Measurements from ENCODE around the gene PINK1.

The PINK1 gene

DNA sequence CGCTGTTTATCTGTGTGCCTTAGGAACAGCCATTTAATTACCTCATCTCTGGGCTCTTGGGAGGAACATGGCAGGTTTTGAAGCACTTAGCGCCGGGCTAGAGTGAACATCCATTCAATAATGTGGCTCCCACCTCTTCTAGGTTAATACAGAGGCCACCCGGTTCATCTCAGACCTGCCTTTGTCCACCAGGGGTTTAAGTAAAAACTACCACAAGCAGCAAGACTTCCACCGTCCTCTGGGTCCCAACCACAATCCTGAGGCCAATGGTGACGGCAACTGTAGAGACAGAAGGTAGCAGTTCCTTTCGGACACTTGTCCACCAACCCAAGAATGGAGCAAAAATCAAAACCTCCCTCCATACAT lies 28.8 kb downstream of the PINK1 start:
- H3K36me3 ChIP-seq (ENCODE audit: control insufficient read depth in 2 of 2, insufficient read depth in 1 of 2, low read length in 2 of 2): peaks cover 9 to 31% of the 10 kb centered on the region in 2 experiments; a peak in 2 of 3 replicates

DNA sequence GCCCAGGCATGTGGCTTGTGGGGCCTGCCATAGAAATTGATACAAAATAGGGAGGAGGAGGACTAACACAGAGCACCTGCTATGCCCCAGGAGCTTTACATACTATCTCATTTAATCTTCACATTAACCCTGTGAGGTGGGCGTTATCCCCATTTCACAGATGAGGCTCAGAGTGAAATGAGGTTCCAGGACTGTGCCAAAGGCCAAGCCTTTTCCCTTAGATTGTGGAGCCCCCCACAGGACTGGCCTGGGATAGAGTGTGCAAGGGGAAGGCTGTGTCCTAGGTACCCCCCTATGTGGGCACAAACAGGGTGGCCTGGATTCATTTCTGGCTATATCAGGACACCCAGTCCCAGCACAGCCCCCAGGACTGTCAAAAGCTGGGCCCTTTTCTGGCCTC lies 30.1 kb downstream of the PINK1 start:
- H3K36me3 ChIP-seq (ENCODE audit: control insufficient read depth in 2 of 2, insufficient read depth in 1 of 2, low read length in 2 of 2): peaks cover 7 to 18% of the 10 kb centered on the region in 2 experiments; a peak in 2 of 3 replicates
- no peaks in the 10 kb centered on the region for H3K9me3 ChIP-seq (ENCODE audit: control insufficient read depth, insufficient read depth, low read depth, low read length)
- TF ChIP-seq ZNF24 (tag by site-specific recombination; IDR thresholded peaks at IDR 0.05) (no peak), SETDB1 (IDR thresholded peaks at IDR 0.05; ENCODE audit: insufficient read length, low read length) (no peak), SALL2 (tag by site-specific recombination; IDR thresholded peaks at IDR 0.05; ENCODE audit: borderline replicate concordance) (no peak), ZXDB (tag by site-specific recombination; IDR thresholded peaks at IDR 0.05) (no peak), ZNF324 (tag by site-specific recombination; IDR thresholded peaks at IDR 0.05) (no peak), ZNF664 (tag by site-specific recombination; IDR thresholded peaks at IDR 0.05) (peak; percentile 86)
- TF ChIP-seq, protein P1, sequence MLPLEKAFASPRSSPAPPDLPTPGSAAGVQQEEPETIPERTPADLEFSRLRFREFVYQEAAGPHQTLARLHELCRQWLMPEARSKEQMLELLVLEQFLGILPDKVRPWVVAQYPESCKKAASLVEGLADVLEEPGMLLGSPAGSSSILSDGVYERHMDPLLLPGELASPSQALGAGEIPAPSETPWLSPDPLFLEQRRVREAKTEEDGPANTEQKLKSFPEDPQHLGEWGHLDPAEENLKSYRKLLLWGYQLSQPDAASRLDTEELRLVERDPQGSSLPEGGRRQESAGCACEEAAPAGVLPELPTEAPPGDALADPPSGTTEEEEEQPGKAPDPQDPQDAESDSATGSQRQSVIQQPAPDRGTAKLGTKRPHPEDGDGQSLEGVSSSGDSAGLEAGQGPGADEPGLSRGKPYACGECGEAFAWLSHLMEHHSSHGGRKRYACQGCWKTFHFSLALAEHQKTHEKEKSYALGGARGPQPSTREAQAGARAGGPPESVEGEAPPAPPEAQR (tag by site-specific recombination; IDR thresholded peaks at IDR 0.05): no peak
- TF ChIP-seq, protein P2, sequence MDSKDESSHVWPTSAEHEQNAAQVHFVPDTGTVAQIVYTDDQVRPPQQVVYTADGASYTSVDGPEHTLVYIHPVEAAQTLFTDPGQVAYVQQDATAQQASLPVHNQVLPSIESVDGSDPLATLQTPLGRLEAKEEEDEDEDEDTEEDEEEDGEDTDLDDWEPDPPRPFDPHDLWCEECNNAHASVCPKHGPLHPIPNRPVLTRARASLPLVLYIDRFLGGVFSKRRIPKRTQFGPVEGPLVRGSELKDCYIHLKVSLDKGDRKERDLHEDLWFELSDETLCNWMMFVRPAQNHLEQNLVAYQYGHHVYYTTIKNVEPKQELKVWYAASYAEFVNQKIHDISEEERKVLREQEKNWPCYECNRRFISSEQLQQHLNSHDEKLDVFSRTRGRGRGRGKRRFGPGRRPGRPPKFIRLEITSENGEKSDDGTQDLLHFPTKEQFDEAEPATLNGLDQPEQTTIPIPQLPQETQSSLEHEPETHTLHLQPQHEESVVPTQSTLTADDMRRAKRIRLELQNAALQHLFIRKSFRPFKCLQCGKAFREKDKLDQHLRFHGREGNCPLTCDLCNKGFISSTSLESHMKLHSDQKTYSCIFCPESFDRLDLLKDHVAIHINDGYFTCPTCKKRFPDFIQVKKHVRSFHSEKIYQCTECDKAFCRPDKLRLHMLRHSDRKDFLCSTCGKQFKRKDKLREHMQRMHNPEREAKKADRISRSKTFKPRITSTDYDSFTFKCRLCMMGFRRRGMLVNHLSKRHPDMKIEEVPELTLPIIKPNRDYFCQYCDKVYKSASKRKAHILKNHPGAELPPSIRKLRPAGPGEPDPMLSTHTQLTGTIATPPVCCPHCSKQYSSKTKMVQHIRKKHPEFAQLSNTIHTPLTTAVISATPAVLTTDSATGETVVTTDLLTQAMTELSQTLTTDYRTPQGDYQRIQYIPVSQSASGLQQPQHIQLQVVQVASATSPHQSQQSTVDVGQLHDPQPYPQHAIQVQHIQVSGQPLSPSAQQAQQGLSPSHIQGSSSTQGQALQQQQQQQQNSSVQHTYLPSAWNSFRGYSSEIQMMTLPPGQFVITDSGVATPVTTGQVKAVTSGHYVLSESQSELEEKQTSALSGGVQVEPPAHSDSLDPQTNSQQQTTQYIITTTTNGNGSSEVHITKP (tag by site-specific recombination; IDR thresholded peaks at IDR 0.05): no peak
- TF ChIP-seq, protein P3, sequence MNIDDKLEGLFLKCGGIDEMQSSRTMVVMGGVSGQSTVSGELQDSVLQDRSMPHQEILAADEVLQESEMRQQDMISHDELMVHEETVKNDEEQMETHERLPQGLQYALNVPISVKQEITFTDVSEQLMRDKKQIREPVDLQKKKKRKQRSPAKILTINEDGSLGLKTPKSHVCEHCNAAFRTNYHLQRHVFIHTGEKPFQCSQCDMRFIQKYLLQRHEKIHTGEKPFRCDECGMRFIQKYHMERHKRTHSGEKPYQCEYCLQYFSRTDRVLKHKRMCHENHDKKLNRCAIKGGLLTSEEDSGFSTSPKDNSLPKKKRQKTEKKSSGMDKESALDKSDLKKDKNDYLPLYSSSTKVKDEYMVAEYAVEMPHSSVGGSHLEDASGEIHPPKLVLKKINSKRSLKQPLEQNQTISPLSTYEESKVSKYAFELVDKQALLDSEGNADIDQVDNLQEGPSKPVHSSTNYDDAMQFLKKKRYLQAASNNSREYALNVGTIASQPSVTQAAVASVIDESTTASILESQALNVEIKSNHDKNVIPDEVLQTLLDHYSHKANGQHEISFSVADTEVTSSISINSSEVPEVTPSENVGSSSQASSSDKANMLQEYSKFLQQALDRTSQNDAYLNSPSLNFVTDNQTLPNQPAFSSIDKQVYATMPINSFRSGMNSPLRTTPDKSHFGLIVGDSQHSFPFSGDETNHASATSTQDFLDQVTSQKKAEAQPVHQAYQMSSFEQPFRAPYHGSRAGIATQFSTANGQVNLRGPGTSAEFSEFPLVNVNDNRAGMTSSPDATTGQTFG (tag by site-specific recombination; IDR thresholded peaks at IDR 0.05; ENCODE audit: borderline replicate concordance): no peak
- H3K4me1 ChIP-seq (ENCODE audit: control insufficient read depth, insufficient read depth, low read length): no peaks in the 10 kb centered on the region
- H3K27ac ChIP-seq (ENCODE audit: extremely low read depth, low read depth, low read length): no peak overlapping the region
- CTCF ChIA-PET: interaction anchor here (0.6 to 1.7 kb wide), 5 partner anchors 12 to 551 kb away, joined by 3 to 6 read pairs (median 4); no protein-coding TSS in a partner anchor
- POLR2A ChIA-PET: no interaction called here
- no peak overlapping the region for H3K4me3 ChIP-seq (ENCODE audit: low read depth, low read length)

More for the DNA sequence above, 28.8 kb downstream of the PINK1 start:
- ChIA-PET POLR2A (interaction anchor here (1.0 to 2.4 kb wide), 7 partner anchors 9 to 518 kb away, joined by 3 to 24 read pairs (median 4); partner anchors contain the start of gene KIF17), CTCF (interaction anchor here (1.0 to 1.7 kb wide), 2 partner anchors 29 to 34 kb away, joined by 5 to 12 read pairs; partner anchors contain the start of gene PINK1)
- H3K27ac ChIP-seq (ENCODE audit: extremely low read depth, low read depth, low read length): peak overlapping the region; percentile 48; the same call in 1 of the 2 replicates
- no peak for TF ChIP-seq ZFHX2 (tag by site-specific recombination; conservative IDR thresholded peaks at IDR 0.05)
- TF ChIP-seq, protein P4, sequence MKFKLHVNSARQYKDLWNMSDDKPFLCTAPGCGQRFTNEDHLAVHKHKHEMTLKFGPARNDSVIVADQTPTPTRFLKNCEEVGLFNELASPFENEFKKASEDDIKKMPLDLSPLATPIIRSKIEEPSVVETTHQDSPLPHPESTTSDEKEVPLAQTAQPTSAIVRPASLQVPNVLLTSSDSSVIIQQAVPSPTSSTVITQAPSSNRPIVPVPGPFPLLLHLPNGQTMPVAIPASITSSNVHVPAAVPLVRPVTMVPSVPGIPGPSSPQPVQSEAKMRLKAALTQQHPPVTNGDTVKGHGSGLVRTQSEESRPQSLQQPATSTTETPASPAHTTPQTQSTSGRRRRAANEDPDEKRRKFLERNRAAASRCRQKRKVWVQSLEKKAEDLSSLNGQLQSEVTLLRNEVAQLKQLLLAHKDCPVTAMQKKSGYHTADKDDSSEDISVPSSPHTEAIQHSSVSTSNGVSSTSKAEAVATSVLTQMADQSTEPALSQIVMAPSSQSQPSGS (tag by site-specific recombination; IDR thresholded peaks at IDR 0.05; ENCODE audit: low read depth): 0 out of 2 replicates have a peak, but pooled peaks have one; percentile 3
- H3K9me3 ChIP-seq (ENCODE audit: control insufficient read depth, insufficient read depth, low read depth, low read length): no peaks in the 10 kb centered on the region
- H3K4me3 ChIP-seq (ENCODE audit: low read depth, low read length): peak overlapping the region; percentile 81
- H3K4me1 ChIP-seq (ENCODE audit: control insufficient read depth, insufficient read depth, low read length): no peaks in the 10 kb centered on the region

Data from HEK293 (cell line).